Measurements from ENCODE around the gene CASP12.

Gene CASP12

GRCh38 chr11:104897891-104898684, at the start of gene CASP12:
TSS of gene CASP12 (minus strand) at chr11:104898460.
- Histone ChIP-seq H3F3A (ENCODE audit: insufficient read depth, low read length) (no peaks in the 10 kb centered on the region), H4K20me1 (ENCODE audit: insufficient read depth, low read length) (no peaks in the 10 kb centered on the region), H3K4me1 (ENCODE audit: insufficient read depth, low read length, severe bottlenecking) (peaks cover 15% of the 10 kb centered on the region), H3K9ac (ENCODE audit: low read length) (no peak within 1 kb of the TSS), H3K4me3 (ENCODE audit: low read depth, low read length, poor library complexity, severe bottlenecking) (peak within 1 kb of the TSS; percentile 24), H3K27me3 (ENCODE audit: insufficient read depth, low read length) (no peaks in the 10 kb centered on the region), H3K4me2 (ENCODE audit: low read length) (peak within 1 kb of the TSS; percentile 48), H2AFZ (ENCODE audit: low read length) (peak within 1 kb of the TSS; percentile 7), H3K27ac (ENCODE audit: low read depth, low read length, poor library complexity, severe bottlenecking) (peak within 1 kb of the TSS; percentile 53), H3K36me3 (ENCODE audit: insufficient read depth, low read length) (no peaks in the 10 kb centered on the region), H3K9me2 (ENCODE audit: low read depth, low read length) (no peaks in the 10 kb centered on the region), H3K9me3 (ENCODE audit: low read length) (no peaks in the 10 kb centered on the region), H3K79me2 (ENCODE audit: insufficient read depth, low read length) (no peaks in the 10 kb centered on the region)
- TF ChIP-seq, protein P1, sequence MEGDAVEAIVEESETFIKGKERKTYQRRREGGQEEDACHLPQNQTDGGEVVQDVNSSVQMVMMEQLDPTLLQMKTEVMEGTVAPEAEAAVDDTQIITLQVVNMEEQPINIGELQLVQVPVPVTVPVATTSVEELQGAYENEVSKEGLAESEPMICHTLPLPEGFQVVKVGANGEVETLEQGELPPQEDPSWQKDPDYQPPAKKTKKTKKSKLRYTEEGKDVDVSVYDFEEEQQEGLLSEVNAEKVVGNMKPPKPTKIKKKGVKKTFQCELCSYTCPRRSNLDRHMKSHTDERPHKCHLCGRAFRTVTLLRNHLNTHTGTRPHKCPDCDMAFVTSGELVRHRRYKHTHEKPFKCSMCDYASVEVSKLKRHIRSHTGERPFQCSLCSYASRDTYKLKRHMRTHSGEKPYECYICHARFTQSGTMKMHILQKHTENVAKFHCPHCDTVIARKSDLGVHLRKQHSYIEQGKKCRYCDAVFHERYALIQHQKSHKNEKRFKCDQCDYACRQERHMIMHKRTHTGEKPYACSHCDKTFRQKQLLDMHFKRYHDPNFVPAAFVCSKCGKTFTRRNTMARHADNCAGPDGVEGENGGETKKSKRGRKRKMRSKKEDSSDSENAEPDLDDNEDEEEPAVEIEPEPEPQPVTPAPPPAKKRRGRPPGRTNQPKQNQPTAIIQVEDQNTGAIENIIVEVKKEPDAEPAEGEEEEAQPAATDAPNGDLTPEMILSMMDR (IDR thresholded peaks at IDR 0.05; ENCODE audit: low read length) = no peak
- TF ChIP-seq EZH2 (IDR thresholded peaks at IDR 0.05; ENCODE audit: borderline replicate concordance, low read length) = no peak

DNA sequence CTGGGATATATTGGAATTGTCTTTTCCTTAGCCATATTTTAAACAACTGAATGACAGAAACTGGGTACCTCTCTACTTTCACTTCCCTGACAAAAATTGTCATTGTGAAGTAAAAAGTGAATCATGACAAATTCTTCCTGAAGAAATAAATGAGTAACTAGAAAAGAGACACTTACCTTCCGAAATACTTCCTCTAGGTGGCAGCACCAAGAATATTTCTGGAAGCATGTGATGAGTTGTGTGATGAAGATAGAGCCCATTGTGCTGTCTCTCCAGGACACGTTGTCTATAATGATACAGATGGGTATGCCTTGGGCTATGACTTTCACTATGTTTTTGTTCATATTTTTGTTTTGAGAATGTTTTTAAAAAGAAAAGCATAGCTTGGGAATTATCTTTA, 48.6 kb upstream of the CASP12 start:
- Histone ChIP-seq H3K4me1 (ENCODE audit: insufficient read depth, low read length, severe bottlenecking) (no peaks in the 10 kb centered on the region), H3K9ac (ENCODE audit: low read length) (no peak overlapping the region), H3K4me3 (ENCODE audit: low read depth, low read length, poor library complexity, severe bottlenecking) (no peak overlapping the region), H3F3A (ENCODE audit: insufficient read depth, low read length) (no peaks in the 10 kb centered on the region), H3K9me2 (ENCODE audit: low read depth, low read length) (no peaks in the 10 kb centered on the region), H4K20me1 (ENCODE audit: insufficient read depth, low read length) (no peaks in the 10 kb centered on the region), H3K36me3 (ENCODE audit: insufficient read depth, low read length) (no peaks in the 10 kb centered on the region), H3K4me2 (ENCODE audit: low read length) (no peak overlapping the region), H3K27ac (ENCODE audit: low read depth, low read length, poor library complexity, severe bottlenecking) (no peak overlapping the region), H3K27me3 (ENCODE audit: insufficient read depth, low read length) (no peaks in the 10 kb centered on the region), H2AFZ (ENCODE audit: low read length) (no peak overlapping the region), H3K9me3 (ENCODE audit: low read length) (no peaks in the 10 kb centered on the region), H3K79me2 (ENCODE audit: insufficient read depth, low read length) (no peaks in the 10 kb centered on the region)
- TF ChIP-seq, protein P1 (IDR thresholded peaks at IDR 0.05; ENCODE audit: low read length) = peak; percentile 57
- no peak for TF ChIP-seq EZH2 (IDR thresholded peaks at IDR 0.05; ENCODE audit: borderline replicate concordance, low read length)

DNA sequence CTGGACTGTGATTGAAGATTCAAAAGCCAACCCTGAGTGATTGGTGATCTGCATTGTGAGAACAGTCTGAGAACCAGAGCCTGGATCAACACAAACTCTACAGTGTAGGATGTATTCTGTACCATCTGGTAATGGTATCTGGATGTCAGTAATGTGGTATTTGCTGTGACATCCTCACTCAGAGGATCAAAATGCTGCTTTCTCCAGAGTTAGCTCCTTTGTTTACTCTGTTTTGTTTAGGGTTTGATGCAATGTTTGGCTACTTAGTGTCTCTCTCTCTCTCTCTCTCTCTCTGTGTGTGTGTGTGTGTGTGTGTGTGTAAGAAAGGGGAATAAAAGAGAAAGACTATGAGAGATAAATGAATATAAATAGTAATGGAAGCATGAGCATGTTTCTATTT, 45.8 kb upstream of the CASP12 start:
- Histone ChIP-seq H3K4me2 (ENCODE audit: low read length) (no peak overlapping the region), H3K36me3 (ENCODE audit: insufficient read depth, low read length) (no peaks in the 10 kb centered on the region), H3K27ac (ENCODE audit: low read depth, low read length, poor library complexity, severe bottlenecking) (no peak overlapping the region), H3K9me3 (ENCODE audit: low read length) (no peaks in the 10 kb centered on the region), H3K79me2 (ENCODE audit: insufficient read depth, low read length) (no peaks in the 10 kb centered on the region), H3K4me1 (ENCODE audit: insufficient read depth, low read length, severe bottlenecking) (no peaks in the 10 kb centered on the region), H4K20me1 (ENCODE audit: insufficient read depth, low read length) (no peaks in the 10 kb centered on the region), H3K9me2 (ENCODE audit: low read depth, low read length) (no peaks in the 10 kb centered on the region), H3K9ac (ENCODE audit: low read length) (no peak overlapping the region), H3F3A (ENCODE audit: insufficient read depth, low read length) (no peaks in the 10 kb centered on the region), H2AFZ (ENCODE audit: low read length) (no peak overlapping the region), H3K4me3 (ENCODE audit: low read depth, low read length, poor library complexity, severe bottlenecking) (no peak overlapping the region), H3K27me3 (ENCODE audit: insufficient read depth, low read length) (no peaks in the 10 kb centered on the region)
- no peak for TF ChIP-seq EZH2 (IDR thresholded peaks at IDR 0.05; ENCODE audit: borderline replicate concordance, low read length)
- TF ChIP-seq, protein P1 (IDR thresholded peaks at IDR 0.05; ENCODE audit: low read length) = no peak

Data from OCI-LY1 (cell line).